Adrenal gland (tissue), 5 donors: ENCODE results near the gene REG3G.

Experiments used
- POLR2A ChIP-seq, 2 donors: fragments of 450-650 bp; IDR thresholded peaks; one replicate each; pipeline ENCODE4 v1.6.1; 2017; ENCODE audit warnings: antibody characterized with exemption in 2 of 2, mild to moderate bottlenecking in 2 of 2, moderate library complexity in 1 of 2
- TF ChIP-seq, protein P1 (sequence below), 6 experiments: fragments of 450-650 bp in 4 of 6; fragments of 200-600 bp in 2 of 6; sonication (generic) in 1 of 6; IDR thresholded peaks; 1 replicate in 5 of 6; 2 replicates in 1 of 6; pipeline versions ENCODE4 v1.5.1 to v1.8.0; 2016 to 2021; ENCODE audit warnings: antibody characterized with exemption in 6 of 6, mild to moderate bottlenecking in 2 of 6, moderate library complexity in 1 of 6
- donor health status: DM: no; HTN: no; CAD: no.

DNA sequence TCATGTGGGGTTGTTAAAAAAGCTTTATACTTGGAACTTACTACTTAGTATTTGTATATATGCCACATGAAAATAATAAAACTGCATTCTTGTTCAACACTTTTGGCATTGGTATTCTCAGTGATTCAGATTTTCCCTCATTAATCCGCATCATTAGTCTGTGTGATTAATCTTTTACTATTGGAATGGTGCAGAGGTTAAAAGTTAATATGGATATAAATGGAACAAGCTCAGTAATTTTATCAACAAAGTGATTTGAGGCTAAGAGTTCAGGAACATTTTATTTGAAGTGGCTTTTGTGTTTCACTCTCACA, 45.4 kb upstream of the REG3G start:
- TF ChIP-seq, protein P1, sequence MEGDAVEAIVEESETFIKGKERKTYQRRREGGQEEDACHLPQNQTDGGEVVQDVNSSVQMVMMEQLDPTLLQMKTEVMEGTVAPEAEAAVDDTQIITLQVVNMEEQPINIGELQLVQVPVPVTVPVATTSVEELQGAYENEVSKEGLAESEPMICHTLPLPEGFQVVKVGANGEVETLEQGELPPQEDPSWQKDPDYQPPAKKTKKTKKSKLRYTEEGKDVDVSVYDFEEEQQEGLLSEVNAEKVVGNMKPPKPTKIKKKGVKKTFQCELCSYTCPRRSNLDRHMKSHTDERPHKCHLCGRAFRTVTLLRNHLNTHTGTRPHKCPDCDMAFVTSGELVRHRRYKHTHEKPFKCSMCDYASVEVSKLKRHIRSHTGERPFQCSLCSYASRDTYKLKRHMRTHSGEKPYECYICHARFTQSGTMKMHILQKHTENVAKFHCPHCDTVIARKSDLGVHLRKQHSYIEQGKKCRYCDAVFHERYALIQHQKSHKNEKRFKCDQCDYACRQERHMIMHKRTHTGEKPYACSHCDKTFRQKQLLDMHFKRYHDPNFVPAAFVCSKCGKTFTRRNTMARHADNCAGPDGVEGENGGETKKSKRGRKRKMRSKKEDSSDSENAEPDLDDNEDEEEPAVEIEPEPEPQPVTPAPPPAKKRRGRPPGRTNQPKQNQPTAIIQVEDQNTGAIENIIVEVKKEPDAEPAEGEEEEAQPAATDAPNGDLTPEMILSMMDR (IDR thresholded peaks at IDR 0.05), result no peak
- TF ChIP-seq POLR2A (IDR thresholded peaks at IDR 0.05), result no peak
